ENCODE results near the gene SLITRK2.

Gene SLITRK2

GRCh38 chrX:145817331-145818185, at the start of gene SLITRK2:
Gene SLITRK2, plus strand, starts transcription at chrX:145817829. Its CDS starts 4,597 bp downstream, at chrX:145822426.
- DNase-seq, result no peak

GRCh38 chrX:145773006-145773405, 44.6 kb upstream of the SLITRK2 start:
- DNase-seq, result no peak

- DNase-seq, result no peak
These were observed 25.3 kb upstream of the SLITRK2 start for GRCh38 chrX:145792281-145792680.

- DNase-seq, result no peak
These were observed 14.1 kb upstream of the SLITRK2 start for GRCh38 chrX:145803508-145803907.

- DNase-seq, result no peak
These were observed 4.5 kb upstream of the SLITRK2 start for GRCh38 chrX:145813081-145813480.

- no peak for DNase-seq
These were observed 871 bp upstream of the SLITRK2 start for GRCh38 chrX:145816601-145817315.

- DNase-seq, result no peak
These were observed 821 bp downstream of the SLITRK2 start for GRCh38 chrX:145818186-145819113.

- DNase-seq, result no peak
These were observed 3.2 kb downstream of the SLITRK2 start for GRCh38 chrX:145820825-145821224.

- no peak for DNase-seq
These were observed 3.8 kb downstream of the SLITRK2 start for GRCh38 chrX:145821291-145821897.

- DNase-seq, result no peak
These were observed 4.4 kb downstream of the SLITRK2 start for GRCh38 chrX:145821898-145822571.

- no peak for DNase-seq
These were observed 5.5 kb downstream of the SLITRK2 start for GRCh38 chrX:145823132-145823531.

- no peak for DNase-seq
These were observed 8.3 kb downstream of the SLITRK2 start for GRCh38 chrX:145825896-145826295.

GRCh38 chrX:145826466-145826865, 8.8 kb downstream of the SLITRK2 start:
- DNase-seq, result no peak

- DNase-seq, result no peak
These were observed 15.2 kb downstream of the SLITRK2 start for GRCh38 chrX:145832796-145833195.

GRCh38 chrX:145840531-145840930, 22.9 kb downstream of the SLITRK2 start:
- DNase-seq, result no peak

GRCh38 chrX:145843146-145843904, 25.7 kb downstream of the SLITRK2 start:
- no peak for DNase-seq

- no peak for DNase-seq
These were observed 27.3 kb downstream of the SLITRK2 start for GRCh38 chrX:145844886-145845285.

- no peak for DNase-seq
These were observed 30.8 kb downstream of the SLITRK2 start for GRCh38 chrX:145848448-145848847.

- no peak for DNase-seq
These were observed 31.2 kb downstream of the SLITRK2 start for GRCh38 chrX:145848857-145849256.

GRCh38 chrX:145853181-145853580, 35.6 kb downstream of the SLITRK2 start:
- no peak for DNase-seq

GRCh38 chrX:145856181-145856580, 38.6 kb downstream of the SLITRK2 start:
- DNase-seq, result no peak
